ENCODE results near the gene SLC1A4.

SLC1A4 gene

DNA sequence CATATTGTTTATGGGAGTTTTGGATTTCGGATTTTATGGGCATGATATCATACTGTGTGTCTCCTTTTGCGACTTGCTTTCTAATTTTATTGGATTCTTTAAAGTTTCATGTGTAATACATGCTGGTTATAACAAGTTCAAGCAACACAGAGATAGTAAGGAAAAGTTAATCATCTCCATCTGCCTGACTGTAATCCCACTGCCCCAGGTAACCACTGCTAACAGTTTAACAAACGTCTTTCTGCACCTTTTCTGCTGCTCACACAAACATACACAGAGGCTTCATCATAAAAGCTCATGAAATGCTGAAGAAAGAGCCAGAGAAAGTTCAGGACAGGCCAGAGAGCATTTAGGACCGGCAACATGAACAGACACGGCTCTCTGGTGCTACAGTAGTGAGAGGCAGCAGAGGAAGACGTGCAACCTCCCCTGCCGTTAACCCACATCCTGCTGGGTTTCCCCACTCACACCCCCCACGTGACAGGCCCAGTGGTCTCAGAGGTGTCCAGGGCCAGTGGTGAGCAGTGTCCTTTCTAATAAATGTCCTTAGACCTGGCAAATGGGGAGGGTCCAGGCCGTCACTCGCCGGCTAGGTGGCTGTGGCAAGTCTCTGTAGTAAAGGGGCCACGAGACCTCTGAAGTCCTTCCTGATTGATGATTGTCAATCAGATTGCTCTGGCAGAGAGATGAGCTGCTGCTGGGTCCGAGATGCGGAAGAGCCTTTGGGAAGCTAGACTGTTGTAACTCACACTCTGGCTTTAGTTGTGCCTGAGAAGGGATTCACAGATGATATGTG lies 43.0 kb upstream of the SLC1A4 start (continued):
- TF ChIP-seq, protein P1, sequence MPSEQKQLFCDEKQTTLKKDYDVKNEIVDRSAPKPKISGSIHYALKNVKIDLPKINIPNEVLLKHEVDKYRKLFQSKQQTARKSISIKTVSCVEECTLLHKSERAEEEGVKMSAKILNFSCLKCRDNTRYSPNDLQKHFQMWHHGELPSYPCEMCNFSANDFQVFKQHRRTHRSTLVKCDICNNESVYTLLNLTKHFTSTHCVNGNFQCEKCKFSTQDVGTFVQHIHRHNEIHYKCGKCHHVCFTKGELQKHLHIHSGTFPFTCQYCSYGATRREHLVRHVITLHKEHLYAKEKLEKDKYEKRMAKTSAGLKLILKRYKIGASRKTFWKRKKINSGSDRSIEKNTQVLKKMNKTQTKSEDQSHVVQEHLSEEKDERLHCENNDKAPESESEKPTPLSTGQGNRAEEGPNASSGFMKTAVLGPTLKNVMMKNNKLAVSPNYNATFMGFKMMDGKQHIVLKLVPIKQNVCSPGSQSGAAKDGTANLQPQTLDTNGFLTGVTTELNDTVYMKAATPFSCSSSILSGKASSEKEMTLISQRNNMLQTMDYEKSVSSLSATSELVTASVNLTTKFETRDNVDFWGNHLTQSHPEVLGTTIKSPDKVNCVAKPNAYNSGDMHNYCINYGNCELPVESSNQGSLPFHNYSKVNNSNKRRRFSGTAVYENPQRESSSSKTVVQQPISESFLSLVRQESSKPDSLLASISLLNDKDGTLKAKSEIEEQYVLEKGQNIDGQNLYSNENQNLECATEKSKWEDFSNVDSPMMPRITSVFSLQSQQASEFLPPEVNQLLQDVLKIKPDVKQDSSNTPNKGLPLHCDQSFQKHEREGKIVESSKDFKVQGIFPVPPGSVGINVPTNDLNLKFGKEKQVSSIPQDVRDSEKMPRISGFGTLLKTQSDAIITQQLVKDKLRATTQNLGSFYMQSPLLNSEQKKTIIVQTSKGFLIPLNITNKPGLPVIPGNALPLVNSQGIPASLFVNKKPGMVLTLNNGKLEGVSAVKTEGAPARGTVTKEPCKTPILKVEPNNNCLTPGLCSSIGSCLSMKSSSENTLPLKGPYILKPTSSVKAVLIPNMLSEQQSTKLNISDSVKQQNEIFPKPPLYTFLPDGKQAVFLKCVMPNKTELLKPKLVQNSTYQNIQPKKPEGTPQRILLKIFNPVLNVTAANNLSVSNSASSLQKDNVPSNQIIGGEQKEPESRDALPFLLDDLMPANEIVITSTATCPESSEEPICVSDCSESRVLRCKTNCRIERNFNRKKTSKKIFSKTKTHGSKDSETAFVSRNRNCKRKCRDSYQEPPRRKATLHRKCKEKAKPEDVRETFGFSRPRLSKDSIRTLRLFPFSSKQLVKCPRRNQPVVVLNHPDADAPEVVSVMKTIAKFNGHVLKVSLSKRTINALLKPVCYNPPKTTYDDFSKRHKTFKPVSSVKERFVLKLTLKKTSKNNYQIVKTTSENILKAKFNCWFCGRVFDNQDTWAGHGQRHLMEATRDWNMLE (tag by site-specific recombination; conservative IDR thresholded peaks at IDR 0.05; ENCODE audit: low read depth): no peak

DNA sequence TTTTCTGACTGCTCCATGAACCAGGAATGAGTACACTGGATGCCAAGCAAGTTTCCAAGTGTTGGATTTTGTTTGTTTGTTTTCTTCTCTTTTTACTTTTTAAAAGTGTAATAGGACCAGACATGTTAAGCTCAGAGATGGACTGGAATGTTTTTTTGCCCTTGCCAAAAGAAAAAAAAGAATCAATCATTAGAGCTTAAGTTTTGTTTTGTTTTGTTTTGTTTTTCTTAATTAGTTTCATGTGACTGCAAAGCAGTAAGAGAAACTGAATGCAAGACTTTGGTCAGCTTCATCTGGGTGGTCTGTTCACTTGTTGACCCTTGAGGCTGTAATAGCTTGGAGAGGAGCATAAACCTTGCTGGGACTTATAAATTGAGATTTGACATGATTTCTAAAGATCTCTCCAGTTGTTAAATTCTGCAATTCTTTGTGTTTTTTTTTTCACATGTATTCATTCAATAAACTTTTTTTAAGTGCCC lies 42.4 kb upstream of the SLC1A4 start:
- Histone ChIP-seq H3K9me3 (ENCODE audit: control insufficient read depth, insufficient read depth, low read depth, low read length) (no peaks in the 10 kb centered on the region), H3K36me3 (ENCODE audit: control insufficient read depth in 2 of 2, insufficient read depth in 1 of 2, low read length in 2 of 2) (no peaks in the 10 kb centered on the region), H3K4me1 (ENCODE audit: control insufficient read depth, insufficient read depth, low read length) (no peaks in the 10 kb centered on the region), H3K27ac (ENCODE audit: extremely low read depth, low read depth, low read length) (no peak overlapping the region), H3K4me3 (ENCODE audit: low read depth, low read length) (no peak overlapping the region)
- ChIA-PET CTCF (interaction anchor here (0.6 to 0.9 kb wide), 3 partner anchors 29 to 352 kb away, joined by 3 to 6 read pairs (median 4); no protein-coding TSS in a partner anchor), POLR2A (interaction anchor here (0.9 kb wide), 1 partner anchor 101 kb away, joined by 4 read pairs; no protein-coding TSS in a partner anchor)
- TF ChIP-seq, protein P2, sequence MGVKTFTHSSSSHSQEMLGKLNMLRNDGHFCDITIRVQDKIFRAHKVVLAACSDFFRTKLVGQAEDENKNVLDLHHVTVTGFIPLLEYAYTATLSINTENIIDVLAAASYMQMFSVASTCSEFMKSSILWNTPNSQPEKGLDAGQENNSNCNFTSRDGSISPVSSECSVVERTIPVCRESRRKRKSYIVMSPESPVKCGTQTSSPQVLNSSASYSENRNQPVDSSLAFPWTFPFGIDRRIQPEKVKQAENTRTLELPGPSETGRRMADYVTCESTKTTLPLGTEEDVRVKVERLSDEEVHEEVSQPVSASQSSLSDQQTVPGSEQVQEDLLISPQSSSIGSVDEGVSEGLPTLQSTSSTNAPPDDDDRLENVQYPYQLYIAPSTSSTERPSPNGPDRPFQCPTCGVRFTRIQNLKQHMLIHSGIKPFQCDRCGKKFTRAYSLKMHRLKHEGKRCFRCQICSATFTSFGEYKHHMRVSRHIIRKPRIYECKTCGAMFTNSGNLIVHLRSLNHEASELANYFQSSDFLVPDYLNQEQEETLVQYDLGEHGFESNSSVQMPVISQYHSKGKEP (tag by site-specific recombination; IDR thresholded peaks at IDR 0.05): no peak
- TF ChIP-seq, protein P3, sequence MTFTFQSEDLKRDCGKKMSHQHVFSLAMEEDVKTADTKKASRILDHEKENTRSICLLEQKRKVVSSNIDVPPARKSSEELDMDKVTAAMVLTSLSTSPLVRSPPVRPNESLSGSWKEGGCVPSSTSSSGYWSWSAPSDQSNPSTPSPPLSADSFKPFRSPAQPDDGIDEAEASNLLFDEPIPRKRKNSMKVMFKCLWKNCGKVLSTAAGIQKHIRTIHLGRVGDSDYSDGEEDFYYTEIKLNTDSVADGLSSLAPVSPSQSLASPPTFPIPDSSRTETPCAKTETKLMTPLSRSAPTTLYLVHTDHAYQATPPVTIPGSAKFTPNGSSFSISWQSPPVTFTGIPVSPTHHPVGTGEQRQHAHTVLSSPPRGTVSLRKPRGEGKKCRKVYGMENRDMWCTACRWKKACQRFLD (tag by site-specific recombination; IDR thresholded peaks at IDR 0.05): no peak
- no peak for TF ChIP-seq ZNF670 (tag by site-specific recombination; IDR thresholded peaks at IDR 0.05; ENCODE audit: low read depth)
- no peak for TF ChIP-seq ZNF707 (tag by site-specific recombination; IDR thresholded peaks at IDR 0.05)
- TF ChIP-seq, protein P4, sequence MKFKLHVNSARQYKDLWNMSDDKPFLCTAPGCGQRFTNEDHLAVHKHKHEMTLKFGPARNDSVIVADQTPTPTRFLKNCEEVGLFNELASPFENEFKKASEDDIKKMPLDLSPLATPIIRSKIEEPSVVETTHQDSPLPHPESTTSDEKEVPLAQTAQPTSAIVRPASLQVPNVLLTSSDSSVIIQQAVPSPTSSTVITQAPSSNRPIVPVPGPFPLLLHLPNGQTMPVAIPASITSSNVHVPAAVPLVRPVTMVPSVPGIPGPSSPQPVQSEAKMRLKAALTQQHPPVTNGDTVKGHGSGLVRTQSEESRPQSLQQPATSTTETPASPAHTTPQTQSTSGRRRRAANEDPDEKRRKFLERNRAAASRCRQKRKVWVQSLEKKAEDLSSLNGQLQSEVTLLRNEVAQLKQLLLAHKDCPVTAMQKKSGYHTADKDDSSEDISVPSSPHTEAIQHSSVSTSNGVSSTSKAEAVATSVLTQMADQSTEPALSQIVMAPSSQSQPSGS (tag by site-specific recombination; IDR thresholded peaks at IDR 0.05; ENCODE audit: low read depth): no peak
- no peak for TF ChIP-seq SETDB1 (IDR thresholded peaks at IDR 0.05; ENCODE audit: insufficient read length, low read length)
- no peak for TF ChIP-seq ZNF747 (tag by site-specific recombination; IDR thresholded peaks at IDR 0.05)
- no peak for TF ChIP-seq ZNF37A (tag by site-specific recombination; IDR thresholded peaks at IDR 0.05)
- TF ChIP-seq, protein P5, sequence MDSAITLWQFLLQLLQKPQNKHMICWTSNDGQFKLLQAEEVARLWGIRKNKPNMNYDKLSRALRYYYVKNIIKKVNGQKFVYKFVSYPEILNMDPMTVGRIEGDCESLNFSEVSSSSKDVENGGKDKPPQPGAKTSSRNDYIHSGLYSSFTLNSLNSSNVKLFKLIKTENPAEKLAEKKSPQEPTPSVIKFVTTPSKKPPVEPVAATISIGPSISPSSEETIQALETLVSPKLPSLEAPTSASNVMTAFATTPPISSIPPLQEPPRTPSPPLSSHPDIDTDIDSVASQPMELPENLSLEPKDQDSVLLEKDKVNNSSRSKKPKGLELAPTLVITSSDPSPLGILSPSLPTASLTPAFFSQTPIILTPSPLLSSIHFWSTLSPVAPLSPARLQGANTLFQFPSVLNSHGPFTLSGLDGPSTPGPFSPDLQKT (IDR thresholded peaks at IDR 0.05; ENCODE audit: borderline replicate concordance, low read depth, low read length): no peak
- no peak for TF ChIP-seq ZNF138 (tag by site-specific recombination; IDR thresholded peaks at IDR 0.05; ENCODE audit: borderline replicate concordance)
- no peak for TF ChIP-seq ZBTB17 (tag by site-specific recombination; IDR thresholded peaks at IDR 0.05)
- TF ChIP-seq KLF16 (tag by site-specific recombination; IDR thresholded peaks at IDR 0.05): no peak
- no peak for TF ChIP-seq ZNF391 (tag by site-specific recombination; IDR thresholded peaks at IDR 0.05; ENCODE audit: borderline replicate concordance, low read depth)
- no peak for TF ChIP-seq GLIS1 (tag by site-specific recombination; IDR thresholded peaks at IDR 0.05)
- TF ChIP-seq, protein P6, sequence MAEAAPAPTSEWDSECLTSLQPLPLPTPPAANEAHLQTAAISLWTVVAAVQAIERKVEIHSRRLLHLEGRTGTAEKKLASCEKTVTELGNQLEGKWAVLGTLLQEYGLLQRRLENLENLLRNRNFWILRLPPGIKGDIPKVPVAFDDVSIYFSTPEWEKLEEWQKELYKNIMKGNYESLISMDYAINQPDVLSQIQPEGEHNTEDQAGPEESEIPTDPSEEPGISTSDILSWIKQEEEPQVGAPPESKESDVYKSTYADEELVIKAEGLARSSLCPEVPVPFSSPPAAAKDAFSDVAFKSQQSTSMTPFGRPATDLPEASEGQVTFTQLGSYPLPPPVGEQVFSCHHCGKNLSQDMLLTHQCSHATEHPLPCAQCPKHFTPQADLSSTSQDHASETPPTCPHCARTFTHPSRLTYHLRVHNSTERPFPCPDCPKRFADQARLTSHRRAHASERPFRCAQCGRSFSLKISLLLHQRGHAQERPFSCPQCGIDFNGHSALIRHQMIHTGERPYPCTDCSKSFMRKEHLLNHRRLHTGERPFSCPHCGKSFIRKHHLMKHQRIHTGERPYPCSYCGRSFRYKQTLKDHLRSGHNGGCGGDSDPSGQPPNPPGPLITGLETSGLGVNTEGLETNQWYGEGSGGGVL (tag by site-specific recombination; IDR thresholded peaks at IDR 0.05): no peak
- no peak for TF ChIP-seq ZNF768 (tag by site-specific recombination; IDR thresholded peaks at IDR 0.05)
- TF ChIP-seq, protein P7, sequence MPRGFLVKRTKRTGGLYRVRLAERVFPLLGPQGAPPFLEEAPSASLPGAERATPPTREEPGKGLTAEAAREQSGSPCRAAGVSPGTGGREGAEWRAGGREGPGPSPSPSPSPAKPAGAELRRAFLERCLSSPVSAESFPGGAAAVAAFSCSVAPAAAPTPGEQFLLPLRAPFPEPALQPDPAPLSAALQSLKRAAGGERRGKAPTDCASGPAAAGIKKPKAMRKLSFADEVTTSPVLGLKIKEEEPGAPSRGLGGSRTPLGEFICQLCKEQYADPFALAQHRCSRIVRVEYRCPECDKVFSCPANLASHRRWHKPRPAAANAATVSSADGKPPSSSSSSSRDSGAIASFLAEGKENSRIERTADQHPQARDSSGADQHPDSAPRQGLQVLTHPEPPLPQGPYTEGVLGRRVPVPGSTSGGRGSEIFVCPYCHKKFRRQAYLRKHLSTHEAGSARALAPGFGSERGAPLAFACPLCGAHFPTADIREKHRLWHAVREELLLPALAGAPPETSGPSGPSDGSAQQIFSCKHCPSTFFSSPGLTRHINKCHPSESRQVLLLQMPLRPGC (tag by site-specific recombination; IDR thresholded peaks at IDR 0.05): no peak

Data from HEK293 (cell line).